IPS-18a (cell line): ENCODE results near the gene TUFM.
A peak's percentile ranks its signal among the peaks of the same experiment; 100 is the strongest.
"Not testable (repeated sequence)": the region's sequence is repeated elsewhere in the genome, so short reads cannot be mapped to it uniquely, and the experiment has no call there.

ENCODE experiments used
- H3K27ac ChIP-seq: one replicate; pipeline ENCODE4 v1.5.1; 2013; ENCODE audit warnings: low read length
- H3K27me3 ChIP-seq: one replicate; pipeline ENCODE4 v1.6.1; 2013; ENCODE audit warnings: mild to moderate bottlenecking, low read length; ENCODE audit not compliant: control insufficient read depth, insufficient read depth
- H3K36me3 ChIP-seq: one replicate; pipeline ENCODE4 v1.6.1; 2013; ENCODE audit warnings: low read depth, low read length; ENCODE audit not compliant: control insufficient read depth
- H3K4me1 ChIP-seq: one replicate; pipeline ENCODE4 v1.6.1; 2013; ENCODE audit warnings: low read depth, low read length; ENCODE audit not compliant: control insufficient read depth
- H3K4me3 ChIP-seq: one replicate; pipeline ENCODE4 v1.5.1; 2013; ENCODE audit warnings: low read length
- H3K9ac ChIP-seq: one replicate; pipeline ENCODE4 v1.6.1; 2013; ENCODE audit warnings: mild to moderate bottlenecking, low read length, moderate library complexity
- H3K9me3 ChIP-seq: one replicate; pipeline ENCODE4 v1.6.1; 2013; ENCODE audit warnings: low read depth, low read length; ENCODE audit not compliant: control insufficient read depth

TUFM gene

GRCh38 chr16:28846080-28846932 is at the start of gene TUFM:
TUFM (minus strand) TSS chr16:28846348; CDS start chr16:28846269, 79 bp downstream.
- Histone ChIP-seq H3K27me3 (no peaks in the 10 kb centered on the region), H3K9ac (peak within 1 kb of the TSS; percentile 84), H3K9me3 (no peaks in the 10 kb centered on the region), H3K4me1 (no peaks in the 10 kb centered on the region), H3K4me3 (peak within 1 kb of the TSS; percentile 92), H3K36me3 (peaks cover 32% of the 10 kb centered on the region), H3K27ac (peak within 1 kb of the TSS; percentile 49)

DNA sequence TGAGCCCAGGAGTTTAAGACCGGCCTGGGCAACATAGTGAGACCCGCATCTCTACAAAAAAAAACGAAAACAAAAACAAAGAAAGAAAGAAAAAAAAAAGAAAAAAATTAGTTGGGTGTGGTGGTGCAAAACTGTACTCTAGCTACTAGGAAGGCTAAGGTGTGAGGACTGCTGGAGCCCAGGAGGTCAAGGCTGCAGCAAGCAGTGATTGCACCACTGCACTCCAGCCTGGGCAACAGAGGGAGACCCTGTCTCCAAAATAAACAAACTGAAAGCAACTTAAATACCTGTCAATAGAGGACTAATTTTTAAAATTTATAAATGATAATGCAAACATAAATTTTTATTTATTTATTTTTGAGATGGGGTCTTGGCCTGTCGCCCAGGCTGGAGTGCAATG is 49.5 kb upstream of the TUFM start:
- Histone ChIP-seq H3K27me3 (no peaks in the 10 kb centered on the region), H3K36me3 (no peaks in the 10 kb centered on the region), H3K27ac (no peak overlapping the region), H3K9ac (no peak overlapping the region), H3K9me3 (no peaks in the 10 kb centered on the region), H3K4me3 (no peak overlapping the region), H3K4me1 (no peaks in the 10 kb centered on the region)

DNA sequence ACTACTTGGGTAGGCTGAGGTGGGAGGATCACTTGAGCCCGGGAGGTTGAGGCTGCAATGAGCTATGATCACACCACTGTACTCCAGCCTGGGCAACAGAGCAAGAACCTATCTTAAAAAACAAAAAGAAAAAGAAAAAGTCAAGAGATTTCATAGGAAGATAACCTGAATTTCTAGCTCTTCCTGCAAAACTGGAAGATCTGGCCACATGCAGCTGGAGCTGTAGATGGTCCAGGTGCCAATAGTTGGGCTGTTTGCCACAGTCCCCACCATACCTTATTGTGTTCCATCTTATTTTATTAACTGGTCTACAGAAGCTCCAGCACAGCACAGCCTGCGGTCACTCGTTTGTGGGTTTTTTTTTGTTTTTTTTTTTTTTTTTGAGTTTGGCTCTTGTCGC is 47.1 kb upstream of the TUFM start:
- Histone ChIP-seq H3K4me1 (no peaks in the 10 kb centered on the region), H3K9ac (no peak overlapping the region), H3K27me3 (no peaks in the 10 kb centered on the region), H3K4me3 (no peak overlapping the region), H3K36me3 (no peaks in the 10 kb centered on the region), H3K27ac (no peak overlapping the region), H3K9me3 (no peaks in the 10 kb centered on the region)

GRCh38 chr16:28891964-28892890 is 46.1 kb upstream of the TUFM start:
- H3K27me3 ChIP-seq: no peaks in the 10 kb centered on the region
- no peak overlapping the region for H3K9ac ChIP-seq
- H3K36me3 ChIP-seq: no peaks in the 10 kb centered on the region
- H3K27ac ChIP-seq: no peak overlapping the region
- no peak overlapping the region for H3K4me3 ChIP-seq
- H3K4me1 ChIP-seq: no peaks in the 10 kb centered on the region
- no peaks in the 10 kb centered on the region for H3K9me3 ChIP-seq

- H3K9me3 ChIP-seq: not testable (repeated sequence)
Observed at GRCh38 chr16:28890355-28890754, 44.2 kb upstream of the TUFM start.

GRCh38 chr16:28886945-28887344 is 40.8 kb upstream of the TUFM start:
- no peaks in the 10 kb centered on the region for H3K9me3 ChIP-seq
- H3K27me3 ChIP-seq: no peaks in the 10 kb centered on the region
- H3K4me1 ChIP-seq: peaks cover 8% of the 10 kb centered on the region
- no peak overlapping the region for H3K4me3 ChIP-seq
- H3K27ac ChIP-seq: no peak overlapping the region
- H3K36me3 ChIP-seq: no peaks in the 10 kb centered on the region
- no peak overlapping the region for H3K9ac ChIP-seq

More at GRCh38 chr16:28890355-28890754, 44.2 kb upstream of the TUFM start:
- not testable (repeated sequence) for H3K4me1 ChIP-seq, H3K9ac ChIP-seq, H3K36me3 ChIP-seq, H3K27me3 ChIP-seq, H3K4me3 ChIP-seq, H3K27ac ChIP-seq

DNA sequence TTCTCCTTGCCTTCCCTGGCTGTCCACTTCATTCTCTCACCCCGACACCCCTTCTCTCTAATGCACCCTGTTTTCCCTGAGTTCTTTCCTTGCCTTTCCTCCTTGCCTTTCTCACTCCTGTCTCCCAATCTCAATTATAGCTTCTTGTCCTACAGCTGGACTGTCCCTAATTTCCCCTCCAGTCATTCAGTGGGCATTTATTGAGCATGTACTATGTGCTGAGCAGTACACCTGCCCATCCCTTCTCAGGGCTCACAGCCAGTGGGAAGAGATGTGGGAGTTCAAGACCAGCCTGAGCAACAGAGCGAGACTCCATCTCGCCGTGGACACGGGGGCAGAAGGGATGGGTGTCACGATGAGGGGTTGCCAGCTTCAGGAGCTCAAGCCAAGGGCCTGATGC is 37.9 kb upstream of the TUFM start:
- Histone ChIP-seq H3K4me1 (peaks cover 8% of the 10 kb centered on the region), H3K9ac (no peak overlapping the region), H3K4me3 (no peak overlapping the region), H3K9me3 (no peaks in the 10 kb centered on the region), H3K27me3 (peaks cover 11% of the 10 kb centered on the region), H3K27ac (no peak overlapping the region), H3K36me3 (no peaks in the 10 kb centered on the region)

- no peak overlapping the region for H3K27ac ChIP-seq
- H3K4me3 ChIP-seq: no peak overlapping the region
- H3K9ac ChIP-seq: no peak overlapping the region
- H3K9me3 ChIP-seq: no peaks in the 10 kb centered on the region
- H3K4me1 ChIP-seq: peaks cover 8% of the 10 kb centered on the region
- no peaks in the 10 kb centered on the region for H3K36me3 ChIP-seq
- peaks cover 11% of the 10 kb centered on the region for H3K27me3 ChIP-seq
Observed at GRCh38 chr16:28883221-28883996, 37.3 kb upstream of the TUFM start.

GRCh38 chr16:28882551-28883160 is 36.5 kb upstream of the TUFM start:
- H3K27ac ChIP-seq: no peak overlapping the region
- no peak overlapping the region for H3K4me3 ChIP-seq
- H3K9ac ChIP-seq: no peak overlapping the region
- H3K27me3 ChIP-seq: peaks cover 11% of the 10 kb centered on the region
- H3K9me3 ChIP-seq: no peaks in the 10 kb centered on the region
- no peaks in the 10 kb centered on the region for H3K36me3 ChIP-seq
- peaks cover 8% of the 10 kb centered on the region for H3K4me1 ChIP-seq

DNA sequence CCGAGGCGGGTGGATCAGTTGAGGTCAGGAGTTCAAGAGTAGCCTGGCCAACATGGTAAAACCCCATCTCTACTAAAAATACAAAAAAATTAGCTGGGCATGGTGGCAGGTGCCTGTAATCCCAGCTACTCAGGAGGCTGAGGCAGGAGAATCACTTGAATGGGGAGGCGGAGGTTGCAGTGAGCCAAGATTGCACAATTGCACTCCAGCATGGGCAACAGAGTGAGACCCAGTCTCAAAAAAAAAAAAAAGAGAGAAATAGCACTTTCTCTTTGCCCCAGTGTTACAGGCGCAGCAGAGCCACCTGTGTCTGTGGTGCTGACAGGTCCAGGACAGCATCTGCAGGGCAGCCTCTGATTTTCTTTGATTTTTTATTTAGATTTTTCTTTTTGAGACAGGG is 35.4 kb upstream of the TUFM start:
- H3K27ac ChIP-seq, H3K9ac ChIP-seq, H3K4me1 ChIP-seq, H3K36me3 ChIP-seq, H3K9me3 ChIP-seq, H3K4me3 ChIP-seq: not testable (repeated sequence)
- H3K27me3 ChIP-seq: peaks cover 11% of the 10 kb centered on the region

DNA sequence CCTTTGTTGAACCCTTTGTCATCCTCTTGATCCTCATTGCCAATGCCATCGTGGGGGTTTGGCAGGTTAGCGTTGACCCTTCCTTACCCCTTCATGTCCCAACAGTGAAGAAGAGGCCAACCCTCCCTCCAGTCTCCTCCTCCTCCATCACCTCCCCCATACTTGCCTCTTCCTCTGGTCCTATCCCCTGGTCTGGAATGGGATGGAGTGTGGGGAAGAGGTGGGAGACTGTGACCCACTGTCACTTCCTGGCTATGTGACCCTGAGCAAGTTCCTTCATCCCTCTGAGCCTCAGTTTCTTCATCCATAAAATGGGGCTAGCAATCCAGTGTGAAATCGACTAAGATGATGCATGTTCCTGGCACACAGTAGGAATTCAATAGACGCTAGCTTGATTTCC is 34.8 kb upstream of the TUFM start:
- Histone ChIP-seq H3K36me3 (no peaks in the 10 kb centered on the region), H3K9me3 (no peaks in the 10 kb centered on the region), H3K4me3 (no peak overlapping the region), H3K4me1 (peaks cover 8% of the 10 kb centered on the region), H3K27me3 (peaks cover 11% of the 10 kb centered on the region), H3K27ac (no peak overlapping the region), H3K9ac (no peak overlapping the region)
